HG02642 (cell line): Measurements from ENCODE around the gene RCN1.
"Not testable (repeated sequence)": the region's sequence is repeated elsewhere in the genome, so short reads cannot be mapped to it uniquely, and the experiment has no call there.

Experiments used
- ATAC-seq: cut with Tn5 transposase; IDR thresholded peaks from one replicate; pipeline ENCODE4 v1.9.1; 2021; ENCODE audit warnings: mild to moderate bottlenecking; ENCODE audit not compliant: unreplicated experiment, poor library complexity

Gene RCN1

GRCh38 chr11:32090545-32091370 is at the start of gene RCN1:
Gene RCN1 (plus strand): TSS chr11:32091074. CDS start chr11:32091197, 123 bp downstream.
- peak; percentile 53 for ATAC-seq

- ATAC-seq, result no peak
Observed at GRCh38 chr11:32043737-32044136, 47.1 kb upstream of the RCN1 start.

- ATAC-seq, result no peak
Observed at GRCh38 chr11:32044158-32044863, 46.6 kb upstream of the RCN1 start.

- no peak for ATAC-seq
Observed at GRCh38 chr11:32045456-32045855, 45.4 kb upstream of the RCN1 start.

- no peak for ATAC-seq
Observed at GRCh38 chr11:32050264-32050663, 40.6 kb upstream of the RCN1 start.

GRCh38 chr11:32052215-32052614 is 38.7 kb upstream of the RCN1 start:
- no peak for ATAC-seq

- no peak for ATAC-seq
Observed at GRCh38 chr11:32053151-32053888, 37.6 kb upstream of the RCN1 start.

- no peak for ATAC-seq
Observed at GRCh38 chr11:32055861-32056260, 35.0 kb upstream of the RCN1 start.

- no peak for ATAC-seq
Observed at GRCh38 chr11:32056438-32056837, 34.4 kb upstream of the RCN1 start.

GRCh38 chr11:32059686-32060462 is 31.0 kb upstream of the RCN1 start:
- no peak for ATAC-seq

GRCh38 chr11:32062540-32062939 is 28.3 kb upstream of the RCN1 start:
- ATAC-seq, result no peak

- ATAC-seq, result not testable (repeated sequence)
Observed at GRCh38 chr11:32063031-32063430, 27.8 kb upstream of the RCN1 start.

- ATAC-seq, result no peak
Observed at GRCh38 chr11:32065865-32066629, 24.8 kb upstream of the RCN1 start.

- no peak for ATAC-seq
Observed at GRCh38 chr11:32068134-32068870, 22.6 kb upstream of the RCN1 start.

GRCh38 chr11:32069361-32070058 is 21.4 kb upstream of the RCN1 start:
- ATAC-seq, result peak; percentile 64

GRCh38 chr11:32070692-32071091 is 20.2 kb upstream of the RCN1 start:
- no peak for ATAC-seq

- no peak for ATAC-seq
Observed at GRCh38 chr11:32071811-32072210, 19.1 kb upstream of the RCN1 start.
